DMS 273 treated with DMSO at 0.1 percent for 48 hours (cell line): ENCODE data around the gene NRN1.
"Not testable (repeated sequence)": the region's sequence is repeated elsewhere in the genome, so short reads cannot be mapped to it uniquely, and the experiment has no call there.

Source experiments
- DNase-seq: peaks from one replicate; lab custom pipeline; 2025; lab: John Stamatoyannopoulos, UW

NRN1 gene

GRCh38 chr6:6006428-6007365 lies at the start of gene NRN1:
NRN1 (minus strand) TSS chr6:6006925; CDS start chr6:6006749, 176 bp downstream.
- DNase-seq, result peak; percentile 73

- no peak for DNase-seq
These were observed 45.5 kb upstream of the NRN1 start for GRCh38 chr6:6052216-6052615.

GRCh38 chr6:6046716-6047115 lies 40.0 kb upstream of the NRN1 start:
- no peak for DNase-seq

- no peak for DNase-seq
These were observed 33.3 kb upstream of the NRN1 start for GRCh38 chr6:6039946-6040509.

- no peak for DNase-seq
These were observed 30.5 kb upstream of the NRN1 start for GRCh38 chr6:6037179-6037578.

GRCh38 chr6:6033858-6034257 lies 27.1 kb upstream of the NRN1 start:
- no peak for DNase-seq

- no peak for DNase-seq
These were observed 19.9 kb upstream of the NRN1 start for GRCh38 chr6:6026513-6027205.

- DNase-seq, result no peak
These were observed 19.0 kb upstream of the NRN1 start for GRCh38 chr6:6025736-6026135.

- DNase-seq, result no peak
These were observed 17.5 kb upstream of the NRN1 start for GRCh38 chr6:6024220-6024619.

GRCh38 chr6:6022841-6023240 lies 16.1 kb upstream of the NRN1 start:
- not testable (repeated sequence) for DNase-seq

- DNase-seq, result peak; percentile 80
These were observed 2.1 kb upstream of the NRN1 start for GRCh38 chr6:6008648-6009421.

GRCh38 chr6:6008089-6008647 lies 1.4 kb upstream of the NRN1 start:
- DNase-seq, result peak; percentile 58

GRCh38 chr6:6007366-6008088 lies 802 bp upstream of the NRN1 start:
- peak; percentile 78 for DNase-seq

GRCh38 chr6:6006006-6006427 lies 708 bp downstream of the NRN1 start:
- DNase-seq, result no peak

GRCh38 chr6:6005051-6006005 lies 1.4 kb downstream of the NRN1 start:
- no peak for DNase-seq

- no peak for DNase-seq
These were observed 2.2 kb downstream of the NRN1 start for GRCh38 chr6:6004390-6004995.

- DNase-seq, result peak; percentile 6
These were observed 2.9 kb downstream of the NRN1 start for GRCh38 chr6:6003621-6004366.

GRCh38 chr6:6002848-6003620 lies 3.7 kb downstream of the NRN1 start:
- DNase-seq, result no peak
